ENCODE results near the gene GPAT2.
A peak's percentile ranks its signal among the peaks of the same experiment; 100 is the strongest.
"Not testable (repeated sequence)": the region's sequence is repeated elsewhere in the genome, so short reads cannot be mapped to it uniquely, and the experiment has no call there.

Gene GPAT2

DNA sequence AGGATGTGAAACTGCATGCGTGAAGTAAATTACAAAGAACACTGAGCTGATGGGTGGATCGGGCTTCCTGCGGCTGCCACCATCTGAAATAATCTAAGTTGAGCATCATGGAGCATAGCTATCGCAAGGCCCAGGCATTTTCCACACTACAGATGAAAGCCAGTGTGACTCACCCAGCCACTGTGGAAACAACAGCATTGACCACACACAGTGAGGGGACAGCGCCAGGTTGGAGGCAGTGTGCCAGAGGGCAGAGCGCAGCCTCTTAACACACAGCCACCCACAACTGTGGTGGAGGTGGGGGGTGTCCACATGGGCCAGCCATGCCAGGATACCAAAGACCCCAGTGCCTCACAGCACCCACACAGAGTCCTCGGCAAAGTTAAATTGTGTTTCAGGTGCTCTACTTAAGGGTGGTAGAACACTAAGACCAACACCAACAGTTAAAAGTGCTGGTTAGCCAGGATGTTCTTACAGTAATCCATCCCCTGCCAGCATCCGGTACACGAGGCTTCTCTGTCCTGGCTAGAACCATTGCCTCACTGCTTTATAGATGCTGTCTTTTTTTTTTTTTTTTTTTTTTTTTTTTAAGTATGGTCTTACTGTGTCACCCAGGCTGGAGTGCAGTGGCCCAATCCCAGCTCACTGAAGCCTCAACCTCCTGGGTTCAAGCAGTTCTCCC is 14.7 kb downstream of the GPAT2 start:
- H3K9me3 ChIP-seq (ENCODE audit: control insufficient read depth in 1 of 2, low read length in 2 of 2) = not testable (repeated sequence)

DNA sequence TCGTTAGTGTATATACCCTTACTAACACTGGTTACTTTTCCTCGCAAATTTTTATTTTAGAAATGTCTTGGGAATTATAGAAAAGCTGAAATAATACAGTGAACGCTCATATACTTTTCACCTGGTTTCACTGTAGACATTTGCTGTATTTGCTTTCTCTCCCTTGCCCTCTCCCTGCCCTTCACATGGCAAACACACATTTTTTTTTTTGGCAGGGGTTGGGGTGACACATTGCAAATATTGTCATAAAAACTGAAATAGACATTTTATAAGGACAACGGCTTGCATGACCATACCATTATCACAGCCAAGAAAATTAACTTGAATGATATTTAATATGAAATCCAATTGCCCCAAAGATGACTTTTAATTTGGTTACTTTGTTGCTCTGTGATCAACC is 18.4 kb downstream of the GPAT2 start:
- H3K4me3 ChIP-seq (ENCODE audit: low read depth in 1 of 2, low read length in 2 of 2); H3K36me3 ChIP-seq (ENCODE audit: control insufficient read depth in 1 of 2, insufficient read depth in 2 of 2, low read length in 2 of 2); H3K27ac ChIP-seq (ENCODE audit: low read length); H3K9me3 ChIP-seq (ENCODE audit: control insufficient read depth in 1 of 2, low read length in 2 of 2); H3K27me3 ChIP-seq (ENCODE audit: low read depth, low read length); H3K4me1 ChIP-seq (ENCODE audit: control insufficient read depth in 1 of 2, insufficient read depth in 2 of 2, low read length in 2 of 2): not testable (repeated sequence)

More for the DNA sequence above, 14.7 kb downstream of the GPAT2 start:
- not testable (repeated sequence) for H3K27ac ChIP-seq (ENCODE audit: low read length); H3K36me3 ChIP-seq (ENCODE audit: control insufficient read depth in 1 of 2, insufficient read depth in 2 of 2, low read length in 2 of 2); H3K27me3 ChIP-seq (ENCODE audit: low read depth, low read length); H3K4me3 ChIP-seq (ENCODE audit: low read depth in 1 of 2, low read length in 2 of 2); H3K4me1 ChIP-seq (ENCODE audit: control insufficient read depth in 1 of 2, insufficient read depth in 2 of 2, low read length in 2 of 2)

DNA sequence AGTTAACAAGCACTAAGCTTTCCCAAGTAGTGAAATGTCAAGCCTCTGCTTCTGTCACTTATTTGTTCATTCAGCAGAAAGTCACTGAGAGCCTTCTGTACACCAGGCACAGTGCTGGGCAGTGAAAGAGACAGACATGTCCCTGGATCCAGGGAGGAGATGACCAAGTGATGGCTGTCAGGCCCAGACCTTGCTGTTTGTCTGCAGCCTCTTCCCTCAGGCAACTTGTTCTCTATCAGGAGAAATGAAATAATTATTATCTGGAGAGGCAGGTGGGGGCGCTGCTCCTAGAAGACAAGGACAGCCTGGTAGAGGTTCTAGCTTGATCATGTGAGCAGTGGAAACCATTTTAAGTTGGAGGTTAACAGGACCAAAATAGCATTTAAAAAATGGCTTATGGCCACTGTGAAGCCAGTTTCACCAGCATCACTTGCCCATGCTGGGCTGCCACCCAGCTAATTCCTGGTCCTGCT is 21.9 kb downstream of the GPAT2 start:
- H3K27ac ChIP-seq (ENCODE audit: low read length); H3K27me3 ChIP-seq (ENCODE audit: low read depth, low read length); H3K4me1 ChIP-seq (ENCODE audit: control insufficient read depth in 1 of 2, insufficient read depth in 2 of 2, low read length in 2 of 2); H3K36me3 ChIP-seq (ENCODE audit: control insufficient read depth in 1 of 2, insufficient read depth in 2 of 2, low read length in 2 of 2); H3K9me3 ChIP-seq (ENCODE audit: control insufficient read depth in 1 of 2, low read length in 2 of 2); H3K4me3 ChIP-seq (ENCODE audit: low read depth in 1 of 2, low read length in 2 of 2): not testable (repeated sequence)

DNA sequence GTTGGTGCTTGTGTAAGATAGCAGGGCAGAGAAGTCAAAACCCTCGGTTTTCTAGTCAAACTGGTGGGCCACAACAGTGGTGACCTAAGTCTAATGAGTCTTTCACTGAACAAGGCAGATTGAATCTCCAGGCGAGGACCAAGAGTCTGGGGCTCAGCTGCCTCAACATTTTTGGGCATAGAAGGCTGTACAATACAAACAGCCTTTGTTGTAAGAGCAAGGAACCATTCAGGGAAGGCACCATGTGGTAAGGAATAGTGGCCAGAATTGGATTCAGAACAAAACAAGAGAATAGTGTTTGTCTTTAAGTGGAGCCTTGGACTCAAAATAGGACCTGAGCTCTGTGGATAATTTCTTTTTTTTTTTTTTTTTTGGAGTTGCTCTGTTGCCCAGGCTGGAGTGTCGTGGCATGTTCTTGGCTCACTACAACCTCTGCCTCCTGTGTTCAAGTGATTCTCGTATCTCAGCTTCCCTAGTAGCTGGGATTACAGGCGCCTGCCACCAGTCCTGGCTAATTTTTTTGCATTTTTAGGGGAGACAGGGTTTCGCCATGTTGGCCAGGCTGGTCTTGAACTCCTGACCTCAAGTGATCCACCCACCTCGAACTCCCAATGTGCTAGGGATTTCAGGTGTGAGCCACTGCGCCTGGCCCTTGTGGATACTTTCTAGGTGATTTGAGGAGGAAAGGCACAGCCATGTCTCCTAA is 22.5 kb downstream of the GPAT2 start:
- H3K36me3 ChIP-seq (ENCODE audit: control insufficient read depth in 1 of 2, insufficient read depth in 2 of 2, low read length in 2 of 2); H3K4me1 ChIP-seq (ENCODE audit: control insufficient read depth in 1 of 2, insufficient read depth in 2 of 2, low read length in 2 of 2); H3K27me3 ChIP-seq (ENCODE audit: low read depth, low read length); H3K9me3 ChIP-seq (ENCODE audit: control insufficient read depth in 1 of 2, low read length in 2 of 2); H3K27ac ChIP-seq (ENCODE audit: low read length); H3K4me3 ChIP-seq (ENCODE audit: low read depth in 1 of 2, low read length in 2 of 2): not testable (repeated sequence)

DNA sequence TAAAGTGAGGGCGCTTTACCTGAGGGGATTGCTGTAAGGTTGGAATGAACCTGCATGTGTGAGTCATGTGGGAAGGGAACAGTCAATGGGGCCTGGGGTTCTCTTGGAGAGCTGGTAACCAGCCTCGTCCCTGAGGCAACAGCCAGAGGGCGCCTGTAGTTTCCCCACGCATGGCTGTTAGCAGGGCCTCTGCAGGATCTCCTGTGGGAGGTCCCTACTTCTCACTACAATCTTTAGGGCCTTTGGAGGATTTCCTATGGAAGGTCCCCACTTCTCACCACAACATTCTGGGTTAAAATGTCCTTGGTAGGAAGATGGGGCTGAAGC is 23.6 kb downstream of the GPAT2 start:
- not testable (repeated sequence) for H3K27me3 ChIP-seq (ENCODE audit: low read depth, low read length); H3K27ac ChIP-seq (ENCODE audit: low read length); H3K4me3 ChIP-seq (ENCODE audit: low read depth in 1 of 2, low read length in 2 of 2); H3K4me1 ChIP-seq (ENCODE audit: control insufficient read depth in 1 of 2, insufficient read depth in 2 of 2, low read length in 2 of 2); H3K9me3 ChIP-seq (ENCODE audit: control insufficient read depth in 1 of 2, low read length in 2 of 2); H3K36me3 ChIP-seq (ENCODE audit: control insufficient read depth in 1 of 2, insufficient read depth in 2 of 2, low read length in 2 of 2)

DNA sequence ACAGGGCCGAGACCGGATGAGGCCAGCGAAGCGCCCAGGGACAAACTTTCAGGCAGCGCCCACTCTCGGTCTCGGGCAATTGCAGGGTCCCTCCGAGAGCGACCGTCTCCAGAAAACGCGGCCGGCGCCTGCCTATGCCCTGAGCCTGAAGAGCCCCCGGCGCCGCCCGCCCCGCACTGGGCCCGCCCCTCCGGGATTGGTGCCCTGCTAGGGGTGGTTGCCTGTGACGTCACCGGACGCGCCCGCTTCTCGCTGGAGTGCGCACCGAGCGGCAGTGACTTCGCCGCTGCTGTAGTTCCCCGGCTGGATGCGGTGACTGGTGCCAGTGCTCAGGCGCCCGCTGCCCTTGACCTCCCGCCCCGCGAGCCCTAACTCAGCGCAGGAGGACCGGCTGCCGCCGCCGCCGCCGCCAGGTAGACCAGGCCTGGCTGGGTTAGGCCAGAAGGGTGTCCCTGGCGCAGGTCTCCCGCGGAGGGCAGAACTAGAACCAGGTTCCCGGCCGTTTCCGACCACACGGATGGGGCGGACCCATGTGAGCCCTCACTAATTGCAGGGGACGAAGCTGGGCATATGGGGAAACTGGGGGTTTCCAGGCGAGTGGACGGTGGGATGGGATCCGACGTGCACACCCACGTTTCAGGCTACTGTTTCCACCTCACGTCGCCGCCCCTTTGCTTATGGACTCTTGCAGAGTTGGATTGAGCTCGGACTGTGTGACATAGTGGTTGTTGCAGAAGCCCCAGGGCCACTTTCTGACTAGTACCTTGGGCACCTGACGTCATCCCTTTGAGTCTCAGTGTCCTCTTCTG is 24.2 kb downstream of the GPAT2 start:
- not testable (repeated sequence) for H3K36me3 ChIP-seq (ENCODE audit: control insufficient read depth in 1 of 2, insufficient read depth in 2 of 2, low read length in 2 of 2); H3K27me3 ChIP-seq (ENCODE audit: low read depth, low read length); H3K9me3 ChIP-seq (ENCODE audit: control insufficient read depth in 1 of 2, low read length in 2 of 2); H3K27ac ChIP-seq (ENCODE audit: low read length); H3K4me1 ChIP-seq (ENCODE audit: control insufficient read depth in 1 of 2, insufficient read depth in 2 of 2, low read length in 2 of 2)
- peak overlapping the region in 1 of 2 donors; percentile 55 for H3K4me3 ChIP-seq (ENCODE audit: low read depth in 1 of 2, low read length in 2 of 2)

DNA sequence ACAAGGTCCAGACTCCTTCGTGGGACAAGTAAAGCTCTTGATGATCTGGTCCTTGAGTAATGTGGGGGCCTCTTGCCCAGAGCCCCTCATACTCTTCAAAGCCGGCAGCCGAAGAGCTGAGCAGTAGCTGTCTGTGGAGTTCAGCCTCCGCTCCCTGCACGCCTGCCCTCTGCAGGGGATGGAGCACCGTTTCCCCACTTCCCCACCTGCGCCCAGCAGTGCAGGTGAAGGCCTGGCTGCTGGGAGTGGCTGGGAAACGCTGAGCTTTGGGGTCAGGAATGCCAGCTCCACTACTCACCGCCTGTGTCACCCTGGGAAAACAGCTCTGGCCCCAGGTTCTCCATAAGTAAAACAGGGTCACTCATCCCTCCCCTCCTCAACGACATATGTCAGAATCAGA is 24.9 kb downstream of the GPAT2 start:
- H3K36me3 ChIP-seq (ENCODE audit: control insufficient read depth in 1 of 2, insufficient read depth in 2 of 2, low read length in 2 of 2); H3K27ac ChIP-seq (ENCODE audit: low read length); H3K9me3 ChIP-seq (ENCODE audit: control insufficient read depth in 1 of 2, low read length in 2 of 2); H3K4me1 ChIP-seq (ENCODE audit: control insufficient read depth in 1 of 2, insufficient read depth in 2 of 2, low read length in 2 of 2); H3K27me3 ChIP-seq (ENCODE audit: low read depth, low read length): not testable (repeated sequence)
- H3K4me3 ChIP-seq (ENCODE audit: low read depth in 1 of 2, low read length in 2 of 2) = peak overlapping the region in 1 of 2 donors; percentile 55

DNA sequence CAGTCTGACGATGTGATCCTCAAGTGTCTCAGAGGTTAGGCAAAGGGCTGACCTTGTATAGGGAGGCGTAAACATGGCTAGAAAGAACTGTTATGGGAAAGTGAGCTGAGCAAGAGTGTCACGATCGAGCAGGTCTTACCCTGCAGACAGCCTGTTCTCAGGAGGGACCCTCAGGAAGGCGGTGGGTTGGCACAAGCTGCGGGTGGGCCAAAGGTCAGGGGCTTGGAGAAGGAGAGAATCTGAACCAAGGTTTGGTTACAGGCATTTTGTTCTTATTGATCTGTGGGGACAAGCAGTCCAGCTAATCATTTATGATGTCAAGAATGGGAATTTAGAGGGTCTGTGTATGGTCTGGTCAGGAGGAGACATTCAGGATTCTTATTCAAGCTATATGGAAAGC is 26.7 kb downstream of the GPAT2 start:
- not testable (repeated sequence) for H3K4me1 ChIP-seq (ENCODE audit: control insufficient read depth in 1 of 2, insufficient read depth in 2 of 2, low read length in 2 of 2); H3K4me3 ChIP-seq (ENCODE audit: low read depth in 1 of 2, low read length in 2 of 2); H3K9me3 ChIP-seq (ENCODE audit: control insufficient read depth in 1 of 2, low read length in 2 of 2); H3K36me3 ChIP-seq (ENCODE audit: control insufficient read depth in 1 of 2, insufficient read depth in 2 of 2, low read length in 2 of 2); H3K27me3 ChIP-seq (ENCODE audit: low read depth, low read length); H3K27ac ChIP-seq (ENCODE audit: low read length)

DNA sequence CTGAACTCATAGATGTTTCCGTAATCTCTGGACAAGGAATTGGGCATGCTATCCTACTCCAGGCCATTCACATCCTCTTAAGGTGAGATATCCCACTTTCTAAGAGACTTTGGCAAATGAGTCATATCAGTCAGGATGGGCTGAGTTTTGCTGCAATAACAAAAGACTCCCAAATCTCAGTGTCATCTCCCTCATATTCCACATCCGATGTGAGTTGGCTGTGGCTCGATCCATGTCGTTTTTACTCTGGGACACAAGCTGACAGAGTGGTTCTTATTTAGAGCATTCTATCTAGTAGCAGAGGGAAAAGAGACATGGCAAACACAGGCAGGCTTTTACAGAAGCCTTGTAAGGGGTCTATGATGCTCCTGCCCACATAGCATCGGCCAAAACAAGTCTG is 28.5 kb downstream of the GPAT2 start:
- H3K36me3 ChIP-seq (ENCODE audit: control insufficient read depth in 1 of 2, insufficient read depth in 2 of 2, low read length in 2 of 2); H3K27me3 ChIP-seq (ENCODE audit: low read depth, low read length); H3K4me1 ChIP-seq (ENCODE audit: control insufficient read depth in 1 of 2, insufficient read depth in 2 of 2, low read length in 2 of 2); H3K4me3 ChIP-seq (ENCODE audit: low read depth in 1 of 2, low read length in 2 of 2); H3K27ac ChIP-seq (ENCODE audit: low read length); H3K9me3 ChIP-seq (ENCODE audit: control insufficient read depth in 1 of 2, low read length in 2 of 2): not testable (repeated sequence)

DNA sequence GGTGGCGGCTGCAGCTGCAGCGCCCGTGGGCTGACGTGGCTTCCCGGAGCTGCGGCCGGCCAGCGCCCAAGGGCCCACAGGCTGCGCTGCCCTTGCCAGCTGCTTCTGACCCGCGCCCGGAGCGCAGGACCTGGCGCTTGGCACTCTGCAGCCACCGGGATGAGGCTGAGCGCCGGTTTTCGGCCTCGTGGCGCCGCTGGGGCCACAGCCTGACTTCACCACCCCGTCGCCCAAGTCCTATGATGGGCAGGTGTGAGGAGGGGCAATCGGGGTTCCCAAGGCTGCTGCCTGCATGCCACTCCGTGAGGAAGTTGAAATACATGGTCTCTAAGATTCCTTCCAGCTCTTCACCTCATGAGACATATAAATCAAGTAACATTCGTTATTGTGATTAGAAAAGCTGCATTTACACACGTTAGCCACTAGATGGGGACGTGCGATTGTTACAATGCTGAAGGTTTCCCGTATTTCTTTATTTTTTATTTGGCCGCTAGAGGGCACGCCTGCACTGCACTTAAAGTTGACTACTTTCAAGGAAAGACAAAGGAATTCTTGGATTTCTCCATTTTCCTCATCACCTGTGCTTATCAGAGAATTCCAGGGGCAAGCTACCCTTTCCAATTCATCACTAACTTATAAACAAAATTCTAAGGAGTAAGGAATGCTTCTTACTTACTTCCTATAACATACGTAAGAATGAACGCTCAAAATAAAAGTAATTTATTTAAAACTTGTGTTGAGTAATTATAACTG is 42.0 kb downstream of the GPAT2 start:
- not testable (repeated sequence) for H3K36me3 ChIP-seq (ENCODE audit: control insufficient read depth in 1 of 2, insufficient read depth in 2 of 2, low read length in 2 of 2); H3K9me3 ChIP-seq (ENCODE audit: control insufficient read depth in 1 of 2, low read length in 2 of 2); H3K4me1 ChIP-seq (ENCODE audit: control insufficient read depth in 1 of 2, insufficient read depth in 2 of 2, low read length in 2 of 2); H3K27me3 ChIP-seq (ENCODE audit: low read depth, low read length); H3K27ac ChIP-seq (ENCODE audit: low read length)
- peak overlapping the region; percentile 61 to 78 for H3K4me3 ChIP-seq (ENCODE audit: low read depth in 1 of 2, low read length in 2 of 2)

DNA sequence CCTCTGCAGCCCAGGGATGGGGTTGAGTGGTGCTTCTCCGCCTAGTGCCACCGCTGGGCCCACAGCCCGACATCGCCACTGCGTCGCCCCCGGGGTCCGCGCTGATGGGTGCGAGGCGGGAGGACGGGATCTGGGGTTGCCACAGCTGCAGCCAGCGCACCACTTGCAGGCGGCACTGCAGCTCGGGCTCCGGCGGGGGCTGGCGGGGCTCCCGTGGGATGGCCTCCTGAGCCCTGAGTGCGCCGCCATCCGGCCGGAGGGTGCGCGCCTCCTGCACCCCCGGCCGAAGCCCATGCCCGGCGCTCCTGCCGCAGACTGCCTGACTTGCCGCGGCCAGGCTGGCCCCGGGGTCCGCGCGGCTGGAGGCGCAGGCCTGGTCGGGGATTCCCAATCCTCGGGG is 42.6 kb downstream of the GPAT2 start:
- H3K27ac ChIP-seq (ENCODE audit: low read length); H3K27me3 ChIP-seq (ENCODE audit: low read depth, low read length); H3K4me1 ChIP-seq (ENCODE audit: control insufficient read depth in 1 of 2, insufficient read depth in 2 of 2, low read length in 2 of 2); H3K36me3 ChIP-seq (ENCODE audit: control insufficient read depth in 1 of 2, insufficient read depth in 2 of 2, low read length in 2 of 2); H3K9me3 ChIP-seq (ENCODE audit: control insufficient read depth in 1 of 2, low read length in 2 of 2): not testable (repeated sequence)
- peak overlapping the region in 1 of 2 donors; percentile 78 for H3K4me3 ChIP-seq (ENCODE audit: low read depth in 1 of 2, low read length in 2 of 2)
